ENCODE measurements around the gene WDR17. TPM values are rescaled to one million over a fixed set of nuclear protein-coding genes. Genes with fewer than 3 reads are reported as not detected.

Gene WDR17
- total RNA-seq, 1 donor from 2014 or later = under 0.01 TPM

GRCh38 chr4:176090115-176090514 is 24.5 kb downstream of the WDR17 start:
- no peak for DNase-seq (ENCODE audit: low read depth in 2 of 2)

- DNase-seq (ENCODE audit: low read depth in 2 of 2) = no peak
Measured at GRCh38 chr4:176099314-176099713, 33.7 kb downstream of the WDR17 start.

GRCh38 chr4:176102414-176103063 is 36.9 kb downstream of the WDR17 start:
- DNase-seq (ENCODE audit: low read depth in 2 of 2) = no peak

- DNase-seq (ENCODE audit: low read depth in 2 of 2) = no peak
Measured at GRCh38 chr4:176107695-176108094, 42.1 kb downstream of the WDR17 start.

GRCh38 chr4:176123710-176124407 is 58.2 kb downstream of the WDR17 start:
- DNase-seq (ENCODE audit: low read depth in 2 of 2) = peak; percentile 16 to 43

GRCh38 chr4:176125063-176125462 is 59.4 kb downstream of the WDR17 start:
- DNase-seq (ENCODE audit: low read depth in 2 of 2) = no peak

GRCh38 chr4:176134670-176135069 is 69.0 kb downstream of the WDR17 start:
- no peak for DNase-seq (ENCODE audit: low read depth in 2 of 2)

- DNase-seq (ENCODE audit: low read depth in 2 of 2) = no peak
Measured at GRCh38 chr4:176137631-176138030, 72.0 kb downstream of the WDR17 start.

- no peak for DNase-seq (ENCODE audit: low read depth in 2 of 2)
Measured at GRCh38 chr4:176139518-176139917, 73.9 kb downstream of the WDR17 start.

- DNase-seq (ENCODE audit: low read depth in 2 of 2) = no peak
Measured at GRCh38 chr4:176142253-176142652, 76.6 kb downstream of the WDR17 start.

- no peak for DNase-seq (ENCODE audit: low read depth in 2 of 2)
Measured at GRCh38 chr4:176149680-176150355, 84.2 kb downstream of the WDR17 start.

- DNase-seq (ENCODE audit: low read depth in 2 of 2) = peak; percentile 13 to 60
Measured at GRCh38 chr4:176150356-176150682, 84.7 kb downstream of the WDR17 start.

GRCh38 chr4:176150704-176151103 is 85.1 kb downstream of the WDR17 start:
- no peak for DNase-seq (ENCODE audit: low read depth in 2 of 2)

- no peak for DNase-seq (ENCODE audit: low read depth in 2 of 2)
Measured at GRCh38 chr4:176153124-176153523, 87.5 kb downstream of the WDR17 start.

- no peak for DNase-seq (ENCODE audit: low read depth in 2 of 2)
Measured at GRCh38 chr4:176156656-176157055, 91.0 kb downstream of the WDR17 start.

GRCh38 chr4:176163041-176163440 is 97.4 kb downstream of the WDR17 start:
- DNase-seq (ENCODE audit: low read depth in 2 of 2) = no peak

- no peak for DNase-seq (ENCODE audit: low read depth in 2 of 2)
Measured at GRCh38 chr4:176185051-176185450, 119.4 kb downstream of the WDR17 start.

GRCh38 chr4:176186067-176186466 is 120.4 kb downstream of the WDR17 start:
- no peak for DNase-seq (ENCODE audit: low read depth in 2 of 2)

GRCh38 chr4:176186671-176187395 is 121.2 kb downstream of the WDR17 start:
- DNase-seq (ENCODE audit: low read depth in 2 of 2) = no peak

- no peak for DNase-seq (ENCODE audit: low read depth in 2 of 2)
Measured at GRCh38 chr4:176187624-176188023, 122.0 kb downstream of the WDR17 start.

- no peak for DNase-seq (ENCODE audit: low read depth in 2 of 2)
Measured at GRCh38 chr4:176188654-176189053, 123.0 kb downstream of the WDR17 start.

All from lung microvascular endothelial cell (primary cell).